GM21447 (cell line): ENCODE measurements around the gene KSR2.
"Not testable (repeated sequence)": the region's sequence is repeated elsewhere in the genome, so short reads cannot be mapped to it uniquely, and the experiment has no call there.

Experiments used
- ATAC-seq: cut with Tn5 transposase; IDR thresholded peaks from one replicate; pipeline ENCODE4 v1.9.1; 2021; ENCODE audit not compliant: unreplicated experiment

The KSR2 gene

DNA sequence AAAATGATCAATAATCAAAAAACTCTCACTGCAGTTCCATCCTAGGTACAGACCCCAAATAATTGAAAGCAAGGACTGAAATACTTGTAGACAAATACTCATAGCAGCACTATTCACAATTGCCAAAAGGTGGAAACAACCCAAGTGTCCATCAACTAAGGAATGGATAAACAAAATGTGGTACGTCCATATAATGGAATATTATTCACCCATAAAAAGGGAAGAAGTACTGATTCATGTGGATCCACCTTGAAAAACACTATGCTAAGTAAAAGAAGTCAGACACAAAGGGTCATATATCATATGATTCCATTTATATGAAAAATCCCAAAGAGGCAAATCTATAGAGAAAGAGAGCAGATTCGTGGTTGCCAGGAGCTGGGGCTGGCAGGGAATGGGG is 202.8 kb downstream of the KSR2 start:
- ATAC-seq = no peak

DNA sequence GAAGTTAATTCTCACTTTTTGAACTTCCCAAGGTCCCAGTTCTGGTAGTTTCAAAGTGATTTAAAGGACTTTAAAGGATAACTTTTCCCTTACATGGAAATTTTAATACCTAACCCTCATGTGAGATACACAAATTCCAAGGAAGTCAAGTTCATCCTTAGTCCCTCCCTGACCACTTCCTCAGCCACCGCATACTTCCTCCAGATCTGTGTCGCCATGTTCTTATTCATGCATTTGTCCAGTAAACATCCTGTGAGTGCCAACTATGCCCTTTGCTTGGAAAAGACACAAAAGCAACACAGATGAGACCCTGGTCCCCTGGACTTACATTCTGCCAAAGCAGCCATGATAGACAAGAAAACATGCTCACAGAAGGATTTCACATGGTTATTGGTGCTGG is 206.6 kb downstream of the KSR2 start:
- ATAC-seq = no peak

DNA sequence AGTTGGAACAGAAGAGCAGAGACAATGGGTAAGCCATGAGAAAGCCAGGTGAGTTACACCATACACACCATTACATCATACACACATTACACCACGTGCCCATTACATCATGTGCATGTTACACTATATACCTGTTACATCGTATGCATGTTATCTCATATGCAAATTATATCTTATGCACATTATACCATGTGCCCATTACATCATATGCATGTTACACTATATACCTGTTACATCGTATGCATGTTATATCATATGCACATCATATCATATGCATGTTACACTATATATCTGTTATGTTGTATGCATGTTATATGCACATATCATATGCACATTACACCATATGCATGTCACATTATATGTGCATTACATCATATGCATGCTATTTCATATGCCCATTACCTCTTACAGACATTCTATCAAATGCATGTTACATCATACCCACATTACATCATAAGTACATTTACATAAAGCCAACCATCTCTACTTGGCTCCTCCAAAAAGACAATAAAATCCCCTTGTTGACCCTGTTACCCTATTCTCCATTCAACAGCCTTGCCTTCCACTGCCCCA is 207.2 kb downstream of the KSR2 start:
- ATAC-seq = no peak

DNA sequence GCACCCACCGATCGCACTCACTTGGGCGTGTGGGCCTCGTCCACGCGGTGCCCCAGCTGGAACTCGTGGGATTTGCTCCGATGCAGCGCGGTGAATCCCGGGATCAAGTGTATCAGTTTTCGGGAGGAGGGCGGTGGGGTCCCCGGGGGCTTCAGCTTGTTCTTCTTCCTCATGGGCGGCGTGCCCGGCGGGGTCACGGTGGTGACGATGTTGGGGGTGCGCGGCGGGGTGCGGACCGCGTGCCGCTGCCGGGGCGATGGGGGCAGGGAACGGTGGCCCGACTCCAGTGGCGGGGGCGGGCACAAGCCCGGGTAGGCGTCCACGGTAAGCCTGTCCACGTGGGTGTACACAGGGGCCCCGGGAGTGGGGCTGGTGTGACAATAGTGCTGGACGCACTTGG is 207.8 kb downstream of the KSR2 start:
- no peak for ATAC-seq

DNA sequence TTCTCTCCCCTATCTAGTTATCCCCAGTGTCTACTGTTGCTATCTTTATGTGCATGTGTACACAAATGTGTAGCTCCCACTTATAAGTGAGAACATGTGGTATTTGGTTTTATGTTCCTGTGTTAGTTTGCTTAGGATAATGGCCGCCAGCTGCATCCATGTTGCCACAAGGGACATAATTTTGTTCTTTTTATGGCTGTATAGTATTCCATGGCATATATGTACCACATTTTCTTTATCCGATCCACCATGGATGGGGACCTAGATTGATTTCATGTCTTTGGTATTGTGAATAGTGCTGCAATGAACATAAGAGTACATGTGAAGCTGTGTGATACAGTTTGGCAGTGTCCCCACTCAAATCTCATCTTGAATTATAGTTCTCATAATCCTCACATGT is 218.1 kb downstream of the KSR2 start:
- no peak for ATAC-seq

DNA sequence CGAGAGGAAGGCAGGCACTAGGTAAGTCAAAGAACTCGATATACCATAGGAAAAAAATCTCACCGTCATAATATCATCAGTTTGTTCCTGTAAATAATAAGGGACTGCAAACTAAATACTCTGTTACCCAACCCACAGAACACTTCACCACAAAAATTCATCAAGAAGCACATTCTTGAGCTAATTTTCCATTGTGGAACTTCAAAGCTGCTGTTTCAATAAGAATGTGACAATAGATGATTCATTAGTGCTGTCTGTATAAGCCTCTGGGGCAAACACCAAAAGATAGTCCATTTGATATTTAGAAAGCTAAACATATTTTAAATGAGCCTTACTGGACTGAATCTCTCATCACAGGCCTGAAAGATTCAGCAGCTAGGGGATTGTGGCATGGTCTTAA is 219.4 kb downstream of the KSR2 start:
- no peak for ATAC-seq

DNA sequence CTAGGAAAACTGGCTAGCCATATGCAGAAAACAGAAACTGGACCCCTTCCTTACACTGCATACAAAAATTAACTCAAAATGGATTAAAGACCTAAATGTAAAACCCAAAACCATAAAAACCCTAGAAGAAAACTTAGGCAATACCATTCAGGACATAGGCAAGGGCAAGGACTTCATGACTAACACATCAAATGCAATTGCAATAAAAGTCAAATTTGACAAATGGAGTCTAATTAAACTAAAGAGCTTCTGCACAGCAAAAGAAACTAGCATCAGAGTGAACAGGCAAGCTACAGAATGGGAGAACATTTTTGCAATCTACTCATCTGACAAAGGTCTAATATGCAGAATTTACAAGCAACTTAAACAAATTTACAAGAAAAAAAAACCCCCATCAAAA is 222.4 kb downstream of the KSR2 start:
- ATAC-seq = not testable (repeated sequence)

DNA sequence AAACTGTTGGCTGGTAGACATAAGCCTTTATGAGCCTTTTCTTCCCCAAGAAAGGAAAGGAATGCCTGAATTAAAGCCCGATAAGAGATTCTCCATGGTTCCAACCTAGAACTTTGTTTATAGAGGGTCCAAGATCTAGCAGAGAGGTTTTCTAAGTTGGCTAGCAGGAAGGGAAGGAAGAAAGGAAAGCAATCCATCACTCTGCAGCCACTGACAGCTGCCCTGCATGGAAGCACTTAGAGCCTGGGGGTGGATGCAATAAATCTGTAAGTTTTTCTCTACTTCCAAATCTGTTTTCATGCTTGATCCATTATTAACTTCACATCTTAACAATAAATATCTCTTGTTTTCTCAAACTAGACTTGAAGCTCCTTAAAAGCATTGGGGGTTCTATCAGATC is 224.4 kb downstream of the KSR2 start:
- no peak for ATAC-seq

DNA sequence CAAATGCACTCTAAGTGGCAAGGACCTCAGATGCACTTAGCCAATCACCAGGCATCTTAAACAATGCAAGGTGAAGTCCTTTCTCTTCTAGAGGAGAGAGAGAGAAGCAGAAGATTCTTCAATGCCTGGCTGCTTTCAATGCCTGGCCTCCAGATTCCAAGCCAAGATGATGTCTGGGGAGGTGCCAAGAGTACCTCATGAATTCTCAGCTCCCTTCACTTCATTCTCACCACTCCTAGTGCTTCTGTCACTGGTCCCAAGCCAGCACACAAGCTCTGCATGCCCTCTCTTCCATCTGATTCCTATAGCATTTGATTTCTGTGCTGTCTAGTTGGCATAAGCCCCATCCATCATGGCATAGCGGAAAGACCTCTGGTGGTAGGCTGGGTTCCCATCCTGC is 225.0 kb downstream of the KSR2 start:
- no peak for ATAC-seq

DNA sequence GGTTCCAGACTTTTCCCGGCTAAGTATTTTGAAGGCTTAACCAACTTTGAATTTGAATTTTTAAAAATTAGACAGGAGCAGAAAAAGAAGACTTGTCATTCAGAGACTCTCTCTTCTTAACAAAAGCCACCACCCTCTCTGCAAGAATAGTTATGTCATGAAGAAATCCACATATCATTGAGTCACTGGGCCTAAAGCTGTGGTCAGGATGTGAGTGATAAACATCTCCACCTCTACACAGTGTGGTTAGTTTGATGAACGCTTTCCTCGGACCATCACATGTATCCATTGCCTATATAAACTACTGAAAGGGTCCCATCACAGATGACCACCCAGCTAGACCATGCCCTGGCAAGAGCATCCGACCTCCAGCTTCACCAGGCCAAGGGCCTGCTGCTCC is 226.1 kb downstream of the KSR2 start:
- no peak for ATAC-seq

DNA sequence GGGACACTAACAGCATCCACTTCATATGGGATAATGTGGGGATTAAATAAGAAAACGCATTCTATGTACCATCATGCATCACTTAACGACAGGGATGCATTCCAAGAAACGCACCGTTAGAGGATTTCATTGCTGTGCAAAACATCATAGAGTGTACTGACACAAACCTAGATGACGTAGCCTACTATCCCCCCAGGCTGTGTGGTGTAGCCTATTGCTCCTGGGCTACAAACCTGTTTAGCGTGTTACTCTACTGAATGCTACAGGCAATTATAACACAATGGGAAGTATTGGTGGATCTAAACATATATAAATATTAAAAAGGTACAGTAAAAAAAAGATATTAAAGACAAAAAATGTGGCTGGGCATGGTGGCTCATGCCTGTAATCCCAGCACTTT is 230.6 kb downstream of the KSR2 start:
- no peak for ATAC-seq

DNA sequence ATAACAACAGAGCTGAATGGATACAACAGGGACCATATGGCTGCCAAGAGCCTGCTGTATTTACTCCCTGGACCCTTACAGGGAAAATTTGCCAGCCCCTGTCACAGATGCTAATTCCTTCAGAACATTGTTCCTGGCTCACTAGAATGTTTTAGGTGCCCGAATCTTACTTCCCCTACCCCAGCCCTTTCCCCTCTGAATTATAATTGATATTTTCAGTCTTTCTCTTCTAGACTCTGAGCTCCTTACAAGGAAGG is 235.3 kb downstream of the KSR2 start:
- ATAC-seq = no peak

DNA sequence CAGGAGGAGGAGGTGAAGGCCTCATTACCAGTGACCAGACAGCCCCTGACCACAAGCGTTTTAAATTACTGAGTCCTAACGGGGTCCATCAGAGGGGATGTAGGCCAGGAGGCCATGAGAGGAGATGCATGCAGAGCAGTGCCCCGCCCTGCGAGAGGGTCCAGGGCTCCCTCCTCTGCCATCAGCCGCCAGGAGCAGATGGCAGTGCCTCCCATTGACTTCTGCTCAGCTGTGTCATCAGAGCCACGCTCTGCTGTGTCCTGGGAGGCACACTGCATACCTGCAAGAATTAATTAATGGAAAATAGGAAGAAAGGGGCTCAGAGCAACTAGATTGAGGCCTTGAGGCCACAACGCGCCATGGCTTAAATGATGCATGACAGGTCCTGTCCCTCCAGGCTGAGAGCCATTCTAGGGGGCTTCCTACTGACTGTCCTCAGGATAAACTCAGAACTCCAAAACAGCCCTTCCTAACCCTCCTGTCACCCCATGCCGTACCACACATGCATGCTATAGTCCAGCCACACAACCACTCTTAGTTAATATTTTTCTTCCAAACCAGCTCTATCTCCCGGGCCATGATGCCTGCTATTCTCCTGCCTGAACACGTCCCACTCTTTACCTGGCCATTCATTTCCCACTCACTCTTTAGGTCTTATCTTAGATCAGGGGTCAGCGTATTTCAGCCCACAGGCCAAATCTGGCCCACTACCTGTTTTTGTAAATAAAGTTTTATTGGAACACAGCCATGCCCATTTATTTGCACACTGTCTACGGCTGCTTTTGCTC is 235.8 kb downstream of the KSR2 start:
- no peak for ATAC-seq

DNA sequence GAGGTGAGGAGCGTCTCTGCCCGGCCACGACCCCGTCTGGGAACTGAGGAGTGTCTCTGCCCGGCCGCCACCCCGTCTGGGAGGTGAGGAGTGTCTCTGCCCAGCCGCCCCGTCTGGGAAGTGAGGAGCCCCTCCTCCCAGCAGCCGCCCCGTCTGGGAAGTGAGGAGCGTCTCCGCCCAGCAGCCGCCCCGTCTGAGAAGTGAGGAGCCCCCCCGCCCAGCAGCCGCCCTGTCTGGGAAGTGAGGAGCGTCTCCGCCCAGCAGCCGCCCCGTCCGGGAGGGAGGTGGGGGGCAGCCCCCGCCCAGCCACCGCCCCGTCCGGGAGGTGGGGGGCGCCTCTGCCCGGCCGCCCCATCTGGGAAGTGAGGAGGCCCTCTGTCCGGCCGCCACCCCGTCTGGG is 237.7 kb downstream of the KSR2 start:
- ATAC-seq = not testable (repeated sequence)

DNA sequence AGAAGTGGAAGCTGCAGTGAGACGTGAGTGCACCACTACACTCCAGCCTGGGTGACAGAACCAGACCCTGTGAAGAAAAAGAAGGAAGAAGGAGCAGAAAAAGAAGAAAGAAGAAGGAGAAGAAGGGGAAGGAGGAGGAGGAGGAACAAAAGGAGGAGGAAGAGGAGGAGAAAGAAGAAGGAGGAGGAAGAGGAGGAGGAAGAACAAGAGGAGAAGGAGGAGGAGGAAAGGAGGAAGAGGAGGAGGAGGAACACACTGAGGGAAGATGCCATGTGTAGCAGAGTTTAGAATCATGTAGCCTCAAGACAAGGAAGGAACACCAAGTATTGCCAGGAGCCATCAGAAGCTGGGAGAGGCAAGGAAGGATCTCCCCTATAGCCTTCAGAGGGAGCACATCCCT is 241.5 kb downstream of the KSR2 start:
- ATAC-seq = no peak

DNA sequence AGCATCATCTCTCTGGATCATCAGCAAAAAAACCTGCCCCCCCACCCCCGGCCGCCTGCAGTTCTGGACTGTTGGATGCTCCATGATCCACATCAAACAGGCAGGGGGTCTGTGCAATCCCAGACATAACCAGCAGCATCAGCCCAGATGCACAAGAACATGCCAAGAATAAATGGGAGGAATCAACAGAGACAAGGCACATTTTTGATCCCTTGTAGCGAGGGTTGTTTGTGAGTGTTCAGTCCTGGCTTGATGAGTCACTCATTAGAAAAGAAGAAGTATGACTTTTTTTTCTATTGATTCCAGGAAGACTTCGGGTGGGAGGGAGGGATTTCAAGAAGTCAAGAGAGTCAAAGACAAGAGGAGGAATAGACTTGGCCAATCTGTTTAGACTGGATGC is 244.2 kb downstream of the KSR2 start:
- no peak for ATAC-seq

DNA sequence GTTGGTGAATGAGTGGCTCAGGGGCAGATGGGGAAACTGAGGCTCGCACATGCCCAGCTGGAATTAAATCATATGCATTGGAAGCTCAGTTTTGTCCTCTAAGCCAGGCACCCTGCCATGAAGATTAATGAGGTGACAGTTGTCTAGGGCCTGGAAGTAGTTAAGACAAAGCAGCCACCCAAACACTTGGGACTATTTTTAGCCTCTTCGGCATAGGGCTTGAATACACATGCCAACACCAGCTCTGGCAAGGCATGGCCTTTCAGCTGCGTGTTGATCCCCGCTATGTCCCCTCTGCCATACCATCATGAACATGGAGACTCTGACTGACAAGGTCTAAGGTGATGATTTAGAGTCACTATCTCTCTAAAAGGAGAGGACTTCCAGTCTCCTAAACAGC is 250.2 kb downstream of the KSR2 start:
- no peak for ATAC-seq

DNA sequence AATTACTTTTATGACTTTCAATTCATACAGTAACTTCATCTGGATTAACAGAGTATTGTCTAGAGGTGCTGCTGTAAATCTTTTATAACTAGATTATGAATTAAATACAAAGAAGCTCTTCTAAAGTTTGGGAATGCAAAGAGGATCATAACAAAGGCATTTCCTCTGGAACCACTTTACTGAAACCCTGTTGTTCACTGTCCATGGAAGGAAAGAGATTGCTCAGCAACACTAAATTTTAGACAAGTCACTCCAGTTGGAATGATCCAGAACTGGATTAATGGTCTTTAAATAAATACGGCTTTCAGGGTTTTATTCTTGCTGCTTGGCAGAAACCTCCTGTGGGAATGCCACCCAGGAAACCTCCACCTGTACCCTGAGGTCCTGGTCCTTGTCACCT is 250.6 kb downstream of the KSR2 start:
- ATAC-seq = no peak

DNA sequence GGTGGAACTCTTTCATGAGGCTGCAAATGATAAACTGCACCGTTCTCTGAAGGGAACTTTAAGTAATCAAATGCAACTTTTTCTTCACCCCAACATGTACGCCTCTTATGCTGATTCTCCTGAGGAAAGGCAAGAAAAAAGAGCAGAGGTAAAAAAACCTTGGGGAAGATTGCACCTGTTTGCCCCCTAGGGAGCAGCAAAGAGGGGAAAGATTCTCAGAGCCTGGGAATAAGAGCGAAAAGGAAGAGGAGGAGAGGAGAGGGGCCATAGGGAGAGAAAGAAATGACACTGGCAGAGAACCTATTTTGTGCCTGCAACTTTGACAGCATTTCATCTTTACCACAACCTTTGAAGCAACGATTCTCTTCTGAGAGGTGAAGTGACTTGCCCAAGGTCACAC is 254.6 kb downstream of the KSR2 start:
- ATAC-seq = no peak

DNA sequence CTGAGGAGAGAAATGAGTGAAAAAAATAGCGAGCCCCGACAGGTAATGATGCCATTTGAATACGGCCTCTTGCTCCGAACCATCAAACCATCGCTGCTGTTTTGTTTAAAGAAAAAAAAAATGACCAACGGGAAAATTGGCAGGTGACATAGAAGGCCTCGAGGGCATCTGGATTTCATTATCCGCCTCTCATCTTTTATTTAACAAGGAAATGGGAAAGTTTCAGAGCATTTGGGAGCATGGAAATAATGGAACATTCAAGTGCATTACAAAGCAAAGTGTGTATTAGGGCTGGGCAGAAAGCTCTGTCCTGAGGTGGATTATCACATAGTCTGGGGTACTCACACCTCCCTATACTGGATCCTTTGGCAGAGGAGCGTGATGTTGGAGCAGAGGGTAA is 258.7 kb downstream of the KSR2 start:
- no peak for ATAC-seq

DNA sequence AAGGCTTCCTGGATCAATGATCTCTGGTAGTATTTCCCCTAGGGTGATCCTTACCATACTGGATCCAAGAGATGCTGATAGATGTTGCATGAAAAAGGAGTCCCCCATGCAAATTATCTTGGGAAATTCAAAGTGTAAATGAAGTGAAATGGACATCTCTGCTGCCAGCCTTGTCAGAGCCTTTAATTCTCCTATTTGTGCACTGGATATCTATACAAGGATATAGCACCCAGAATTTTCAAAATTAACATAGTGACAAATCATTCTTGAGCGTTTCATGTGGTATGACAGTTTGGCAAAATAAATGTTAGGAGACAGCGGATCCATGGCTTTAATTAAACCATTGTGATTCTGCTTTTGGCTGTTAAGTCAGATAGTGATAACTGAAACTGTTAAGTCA is 260.9 kb downstream of the KSR2 start:
- no peak for ATAC-seq

DNA sequence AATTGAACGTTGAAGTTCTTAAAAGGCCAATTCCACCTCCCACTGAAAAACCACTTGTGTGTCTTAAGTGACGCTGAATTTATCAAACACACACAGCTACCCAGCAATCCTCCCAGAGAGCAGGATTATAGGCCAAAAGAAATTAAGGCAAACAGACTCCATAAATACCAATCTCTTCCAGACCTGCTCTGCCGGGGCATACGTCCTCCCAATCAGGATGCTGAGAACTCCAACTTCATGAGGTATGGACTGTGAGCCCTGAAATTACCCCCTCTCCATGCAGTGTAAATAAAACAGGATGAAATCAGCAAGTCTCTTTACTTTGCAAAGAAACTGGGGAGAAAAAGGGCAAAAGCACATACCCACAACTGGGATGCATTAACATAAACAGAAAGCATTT is 265.2 kb downstream of the KSR2 start:
- ATAC-seq = no peak

DNA sequence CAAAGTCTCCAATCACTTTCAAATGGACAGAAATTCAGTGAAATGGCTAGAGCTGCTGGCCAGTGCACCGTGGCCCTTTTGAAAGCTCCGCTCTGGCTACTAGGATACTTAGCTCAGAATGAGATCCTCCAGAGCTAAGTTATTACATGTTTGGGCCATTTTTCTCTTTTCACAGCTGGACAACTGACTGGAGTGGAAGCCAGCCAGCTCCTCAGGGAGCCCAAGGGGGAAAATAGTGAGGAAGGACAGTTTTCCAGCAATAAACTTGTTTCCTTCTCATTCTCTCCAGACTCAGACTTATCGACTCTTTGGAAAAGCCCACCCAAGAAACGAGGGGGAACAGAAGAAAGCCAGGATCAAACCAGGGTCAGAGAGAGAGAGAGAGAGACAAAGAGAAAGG is 266.0 kb downstream of the KSR2 start:
- no peak for ATAC-seq
